Measurements from ENCODE around the gene TMC1. TPM values are rescaled to one million over a fixed set of nuclear protein-coding genes. Genes with fewer than 3 reads are reported as not detected.
A peak's percentile ranks its signal among the peaks of the same experiment; 100 is the strongest.
"Not testable (repeated sequence)": the region's sequence is repeated elsewhere in the genome, so short reads cannot be mapped to it uniquely, and the experiment has no call there.

The TMC1 gene
- total RNA-seq, 2 donors from 2014 or later = not detected

GRCh38 chr9:72506615-72507014 is 14.8 kb upstream of the TMC1 start:
- no peak for ATAC-seq
- Mint-ChIP-seq H3K9me3 (no peaks in the 10 kb centered on the region), H3K36me3 (no peaks in the 10 kb centered on the region), H3K27ac (no peak overlapping the region)
- DNase-seq (ENCODE audit: low spot score in 2 of 2) = no peak

GRCh38 chr9:72509053-72509452 is 12.4 kb upstream of the TMC1 start:
- Mint-ChIP-seq H3K27ac (peak overlapping the region; percentile 37 to 85), H3K36me3 (no peaks in the 10 kb centered on the region), H3K9me3 (no peaks in the 10 kb centered on the region)
- DNase-seq (ENCODE audit: low spot score in 2 of 2) (no peak), ATAC-seq (peak; percentile 26 to 62)

- Mint-ChIP-seq H3K27ac (peak overlapping the region; percentile 37 to 85), H3K36me3 (no peaks in the 10 kb centered on the region), H3K9me3 (no peaks in the 10 kb centered on the region)
- no peak for DNase-seq (ENCODE audit: low spot score in 2 of 2)
- ATAC-seq = peak; percentile 74 to 92
These were observed 11.8 kb upstream of the TMC1 start for GRCh38 chr9:72509635-72510034.

- ATAC-seq; H3K36me3 Mint-ChIP-seq; H3K9me3 Mint-ChIP-seq; DNase-seq (ENCODE audit: low spot score in 2 of 2); H3K27ac Mint-ChIP-seq: not testable (repeated sequence)
These were observed 397 bp upstream of the TMC1 start for GRCh38 chr9:72521011-72521410.

GRCh38 chr9:72524820-72525540 is 3.6 kb downstream of the TMC1 start:
- H3K27ac Mint-ChIP-seq = peak overlapping the region; percentile 44 to 93
- peaks cover 0 to 3% of the 10 kb centered on the region in 2 donors for H3K9me3 Mint-ChIP-seq
- no peaks in the 10 kb centered on the region for H3K36me3 Mint-ChIP-seq
- ATAC-seq (peak; percentile 48 to 58), DNase-seq (ENCODE audit: low spot score in 2 of 2) (peak in 1 of 2 donors; percentile 17)

- ATAC-seq (peak; percentile 92), DNase-seq (ENCODE audit: low spot score in 2 of 2) (peak; percentile 78 to 81)
- peak overlapping the region; percentile 93 to 98 for H3K27ac Mint-ChIP-seq
- H3K9me3 Mint-ChIP-seq = peaks cover 0 to 3% of the 10 kb centered on the region in 2 donors
- peaks cover 0 to 6% of the 10 kb centered on the region in 2 donors for H3K36me3 Mint-ChIP-seq
These were observed 5.7 kb downstream of the TMC1 start for GRCh38 chr9:72526901-72527800.

GRCh38 chr9:72527801-72528195 is 6.4 kb downstream of the TMC1 start:
- Mint-ChIP-seq H3K27ac (peak overlapping the region; percentile 93 to 98), H3K9me3 (peaks cover 0 to 7% of the 10 kb centered on the region in 2 donors), H3K36me3 (peaks cover 0 to 11% of the 10 kb centered on the region in 2 donors)
- ATAC-seq (no peak), DNase-seq (ENCODE audit: low spot score in 2 of 2) (no peak)

- ATAC-seq (no peak), DNase-seq (ENCODE audit: low spot score in 2 of 2) (no peak)
- Mint-ChIP-seq H3K36me3 (peaks cover 0 to 11% of the 10 kb centered on the region in 2 donors), H3K27ac (no peak overlapping the region), H3K9me3 (peaks cover 0 to 7% of the 10 kb centered on the region in 2 donors)
These were observed 8.1 kb downstream of the TMC1 start for GRCh38 chr9:72529531-72529930.

- no peak for ATAC-seq
- peaks cover 4 to 12% of the 10 kb centered on the region in 2 donors for H3K9me3 Mint-ChIP-seq
These were observed 11.9 kb downstream of the TMC1 start for GRCh38 chr9:72533322-72533721.

GRCh38 chr9:72534931-72535330 is 13.5 kb downstream of the TMC1 start:
- peak in 1 of 2 donors; percentile 46 for ATAC-seq
- peaks cover 8 to 12% of the 10 kb centered on the region in 2 donors for H3K9me3 Mint-ChIP-seq
- peaks cover 4 to 24% of the 10 kb centered on the region in 2 donors for H3K36me3 Mint-ChIP-seq
- no peak overlapping the region for H3K27ac Mint-ChIP-seq
- no peak for DNase-seq (ENCODE audit: low spot score in 2 of 2)

More at GRCh38 chr9:72533322-72533721, 11.9 kb downstream of the TMC1 start:
- DNase-seq (ENCODE audit: low spot score in 2 of 2) = no peak
- no peak overlapping the region for H3K27ac Mint-ChIP-seq
- H3K36me3 Mint-ChIP-seq = peaks cover 4 to 24% of the 10 kb centered on the region in 2 donors

- ATAC-seq (no peak), DNase-seq (ENCODE audit: low spot score in 2 of 2) (no peak)
- Mint-ChIP-seq H3K9me3 (peaks cover 8 to 21% of the 10 kb centered on the region in 2 donors), H3K36me3 (peaks cover 4 to 24% of the 10 kb centered on the region in 2 donors), H3K27ac (no peak overlapping the region)
These were observed 15.7 kb downstream of the TMC1 start for GRCh38 chr9:72537011-72537545.

GRCh38 chr9:72537671-72538070 is 16.3 kb downstream of the TMC1 start:
- no peak for ATAC-seq
- Mint-ChIP-seq H3K36me3 (peaks cover 4 to 21% of the 10 kb centered on the region in 2 donors), H3K27ac (no peak overlapping the region), H3K9me3 (peaks cover 8 to 19% of the 10 kb centered on the region in 2 donors)
- no peak for DNase-seq (ENCODE audit: low spot score in 2 of 2)

- DNase-seq (ENCODE audit: low spot score in 2 of 2) (no peak), ATAC-seq (no peak)
- Mint-ChIP-seq H3K27ac (no peak overlapping the region), H3K36me3 (peaks cover 4 to 19% of the 10 kb centered on the region in 2 donors), H3K9me3 (peaks cover 8 to 23% of the 10 kb centered on the region in 2 donors)
These were observed 17.7 kb downstream of the TMC1 start for GRCh38 chr9:72538921-72539702.

- no peak for ATAC-seq
- Mint-ChIP-seq H3K9me3 (peaks cover 8 to 23% of the 10 kb centered on the region in 2 donors), H3K36me3 (peaks cover 4 to 19% of the 10 kb centered on the region in 2 donors), H3K27ac (no peak overlapping the region)
- no peak for DNase-seq (ENCODE audit: low spot score in 2 of 2)
These were observed 18.5 kb downstream of the TMC1 start for GRCh38 chr9:72539824-72540347.

- DNase-seq (ENCODE audit: low spot score in 2 of 2) (no peak), ATAC-seq (no peak)
- Mint-ChIP-seq H3K36me3 (peaks cover 4 to 19% of the 10 kb centered on the region in 2 donors), H3K9me3 (peaks cover 8 to 23% of the 10 kb centered on the region in 2 donors), H3K27ac (peak overlapping the region in 1 of 2 donors; percentile 61)
These were observed 19.0 kb downstream of the TMC1 start for GRCh38 chr9:72540348-72540873.

GRCh38 chr9:72542537-72542833 is 21.1 kb downstream of the TMC1 start:
- not testable (repeated sequence) for DNase-seq (ENCODE audit: low spot score in 2 of 2)
- H3K27ac Mint-ChIP-seq = peak overlapping the region in 1 of 2 donors; percentile 77
- peak in 1 of 2 donors; percentile 39 for ATAC-seq
- peaks cover under 1 to 10% of the 10 kb centered on the region in 2 donors for H3K36me3 Mint-ChIP-seq
- peaks cover 4 to 19% of the 10 kb centered on the region in 2 donors for H3K9me3 Mint-ChIP-seq
